ENCODE data around the gene POLR2E. TPM values are rescaled to one million over a fixed set of nuclear protein-coding genes. Genes with fewer than 3 reads are reported as not detected.

POLR2E gene
- total and polyA plus RNA-seq, 2 of the 13 experiments (the other 11 are each of a cell fraction or from before 2014, with no cell fraction given): 140 to 272 TPM

- peaks cover 37% of the 10 kb centered on the region for H3K4me1 ChIP-seq (ENCODE audit: insufficient read depth, low read length)
- peaks cover 3% of the 10 kb centered on the region; the same call in 1 of the 2 replicates for H4K20me1 ChIP-seq (ENCODE audit: insufficient read depth, low read length)
- no peak overlapping the region for H3K27ac ChIP-seq (ENCODE audit: extremely low read length, insufficient read depth, low read length)
- no peaks in the 10 kb centered on the region for H3K9me3 ChIP-seq (ENCODE audit: low read length)
- ChIA-PET CTCF (ENCODE audit: low intra/inter-chr PET ratio, low total read pairs) (no interaction called here), POLR2A (no interaction called here)
- 86% methylated on average over 40 of the region's 99 CpGs for WGBS (ENCODE audit: low lambda C conversion rate)
- H3K36me3 ChIP-seq (replicated peaks in 1 of 2; ENCODE audit: control insufficient read depth in 1 of 2, insufficient read depth in 2 of 2, low read length in 2 of 2): no peaks in the 10 kb centered on the region; a peak in 1 of 5 replicates
- in situ Hi-C loops (cut with HindIII; ENCODE audit: extremely low pct_ligation_motif_present, low pct_unique_long_range_greater_than_20kb): no loop called here
- no TSS peak for BruUV-seq (replicated peaks)
- no peak overlapping the region for H3K4me3 ChIP-seq (replicated peaks in 1 of 3; ENCODE audit: insufficient read depth in 1 of 3, low read depth in 2 of 3, low read length in 3 of 3)
- no peak for DNase-seq (ENCODE audit: low spot score)
- no peaks in the 10 kb centered on the region for H3K79me2 ChIP-seq (ENCODE audit: insufficient read depth, low read length)
- TF ChIP-seq, protein P1, sequence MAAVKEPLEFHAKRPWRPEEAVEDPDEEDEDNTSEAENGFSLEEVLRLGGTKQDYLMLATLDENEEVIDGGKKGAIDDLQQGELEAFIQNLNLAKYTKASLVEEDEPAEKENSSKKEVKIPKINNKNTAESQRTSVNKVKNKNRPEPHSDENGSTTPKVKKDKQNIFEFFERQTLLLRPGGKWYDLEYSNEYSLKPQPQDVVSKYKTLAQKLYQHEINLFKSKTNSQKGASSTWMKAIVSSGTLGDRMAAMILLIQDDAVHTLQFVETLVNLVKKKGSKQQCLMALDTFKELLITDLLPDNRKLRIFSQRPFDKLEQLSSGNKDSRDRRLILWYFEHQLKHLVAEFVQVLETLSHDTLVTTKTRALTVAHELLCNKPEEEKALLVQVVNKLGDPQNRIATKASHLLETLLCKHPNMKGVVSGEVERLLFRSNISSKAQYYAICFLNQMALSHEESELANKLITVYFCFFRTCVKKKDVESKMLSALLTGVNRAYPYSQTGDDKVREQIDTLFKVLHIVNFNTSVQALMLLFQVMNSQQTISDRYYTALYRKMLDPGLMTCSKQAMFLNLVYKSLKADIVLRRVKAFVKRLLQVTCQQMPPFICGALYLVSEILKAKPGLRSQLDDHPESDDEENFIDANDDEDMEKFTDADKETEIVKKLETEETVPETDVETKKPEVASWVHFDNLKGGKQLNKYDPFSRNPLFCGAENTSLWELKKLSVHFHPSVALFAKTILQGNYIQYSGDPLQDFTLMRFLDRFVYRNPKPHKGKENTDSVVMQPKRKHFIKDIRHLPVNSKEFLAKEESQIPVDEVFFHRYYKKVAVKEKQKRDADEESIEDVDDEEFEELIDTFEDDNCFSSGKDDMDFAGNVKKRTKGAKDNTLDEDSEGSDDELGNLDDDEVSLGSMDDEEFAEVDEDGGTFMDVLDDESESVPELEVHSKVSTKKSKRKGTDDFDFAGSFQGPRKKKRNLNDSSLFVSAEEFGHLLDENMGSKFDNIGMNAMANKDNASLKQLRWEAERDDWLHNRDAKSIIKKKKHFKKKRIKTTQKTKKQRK (IDR thresholded peaks at IDR 0.05; ENCODE audit: low read length): no peak
- TF ChIP-seq ZNF572 (CRISPR knock-in tag; IDR thresholded peaks at IDR 0.05) (no peak), ZNF343 (CRISPR knock-in tag; IDR thresholded peaks at IDR 0.05) (no peak), TSC22D2 (CRISPR knock-in tag; IDR thresholded peaks at IDR 0.05; ENCODE audit: borderline replicate concordance) (no peak), GTF3A (CRISPR knock-in tag; conservative IDR thresholded peaks at IDR 0.05) (no peak), CERS6 (CRISPR knock-in tag; IDR thresholded peaks at IDR 0.05) (no peak), ZNF326 (CRISPR knock-in tag; IDR thresholded peaks at IDR 0.05; ENCODE audit: borderline replicate concordance) (no peak), KAT2B (IDR thresholded peaks at IDR 0.05; ENCODE audit: borderline replicate concordance, low read depth, low read length) (no peak), HNRNPH1 (optimal IDR thresholded peaks at IDR 0.05; ENCODE audit: low read depth, low read length) (no peak), ZNF570 (CRISPR knock-in tag; IDR thresholded peaks at IDR 0.05; ENCODE audit: borderline replicate concordance) (no peak), ZNF136 (CRISPR knock-in tag; IDR thresholded peaks at IDR 0.05; ENCODE audit: low read depth) (no peak), SP2 (CRISPR knock-in tag; IDR thresholded peaks at IDR 0.05) (no peak), HIC2 (CRISPR knock-in tag; IDR thresholded peaks at IDR 0.05; ENCODE audit: low read depth) (no peak), TRIM24 (CRISPR knock-in tag; IDR thresholded peaks at IDR 0.05) (no peak)
- TF ChIP-seq, protein P2, sequence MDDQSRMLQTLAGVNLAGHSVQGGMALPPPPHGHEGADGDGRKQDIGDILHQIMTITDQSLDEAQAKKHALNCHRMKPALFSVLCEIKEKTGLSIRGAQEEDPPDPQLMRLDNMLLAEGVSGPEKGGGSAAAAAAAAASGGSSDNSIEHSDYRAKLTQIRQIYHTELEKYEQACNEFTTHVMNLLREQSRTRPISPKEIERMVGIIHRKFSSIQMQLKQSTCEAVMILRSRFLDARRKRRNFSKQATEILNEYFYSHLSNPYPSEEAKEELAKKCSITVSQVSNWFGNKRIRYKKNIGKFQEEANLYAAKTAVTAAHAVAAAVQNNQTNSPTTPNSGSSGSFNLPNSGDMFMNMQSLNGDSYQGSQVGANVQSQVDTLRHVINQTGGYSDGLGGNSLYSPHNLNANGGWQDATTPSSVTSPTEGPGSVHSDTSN (CRISPR knock-in tag; IDR thresholded peaks at IDR 0.05; ENCODE audit: borderline replicate concordance): no peak
- TF ChIP-seq, protein P3, sequence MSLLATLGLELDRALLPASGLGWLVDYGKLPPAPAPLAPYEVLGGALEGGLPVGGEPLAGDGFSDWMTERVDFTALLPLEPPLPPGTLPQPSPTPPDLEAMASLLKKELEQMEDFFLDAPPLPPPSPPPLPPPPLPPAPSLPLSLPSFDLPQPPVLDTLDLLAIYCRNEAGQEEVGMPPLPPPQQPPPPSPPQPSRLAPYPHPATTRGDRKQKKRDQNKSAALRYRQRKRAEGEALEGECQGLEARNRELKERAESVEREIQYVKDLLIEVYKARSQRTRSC (CRISPR knock-in tag; IDR thresholded peaks at IDR 0.05; ENCODE audit: low read depth): no peak
- H3K9ac ChIP-seq (ENCODE audit: insufficient read depth, low read depth, low read length): no peak overlapping the region
- ATAC-seq: no peak
- no peak for FAIRE-seq
- H3K4me2 ChIP-seq (ENCODE audit: low read depth, low read length): no peak overlapping the region
- H3K27me3 ChIP-seq (ENCODE audit: control insufficient read depth in 1 of 2, insufficient read depth in 2 of 2, low read length in 2 of 2): no peaks in the 10 kb centered on the region
- intact Hi-C loops (cut with micrococcal nuclease; ENCODE audit: unreplicated experiment): no loop called here
- no peak overlapping the region for H2AFZ ChIP-seq (ENCODE audit: low read length)
These were observed 24.0 kb downstream of the POLR2E start for GRCh38 chr19:1070931-1071791.
